ENCODE data around the gene SNX9.

SNX9 gene

DNA sequence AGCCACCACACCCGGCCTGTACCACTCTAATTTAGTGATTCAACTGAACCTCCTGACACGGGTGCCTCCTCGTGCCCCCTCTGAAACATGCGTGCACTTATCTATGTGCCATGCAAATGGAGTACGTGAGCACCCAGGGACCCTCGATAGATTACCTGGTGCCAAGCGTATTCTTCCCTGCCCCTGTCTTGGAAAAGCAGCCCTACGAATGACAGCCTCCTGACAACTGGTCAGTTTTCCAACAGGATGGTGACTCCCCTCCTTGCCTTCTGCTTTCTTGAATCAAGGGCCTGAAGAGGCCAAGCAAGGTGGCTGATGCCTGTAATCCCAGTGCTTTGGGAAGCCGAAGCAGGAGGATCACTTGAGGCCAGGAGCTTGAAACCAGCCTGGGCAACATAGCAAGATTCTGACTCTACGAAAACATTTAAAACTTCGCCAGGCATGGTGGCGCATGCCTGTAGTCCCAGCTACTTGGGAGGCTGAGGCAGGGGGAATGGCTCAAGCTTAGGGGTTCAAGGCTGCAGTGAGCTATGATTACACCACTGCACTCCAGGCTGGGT lies 133.2 kb downstream of the SNX9 start:
- H3K27ac ChIP-seq (ENCODE audit: insufficient read depth, low read length, poor library complexity, severe bottlenecking), result no peak overlapping the region
- H3K36me3 ChIP-seq (ENCODE audit: control insufficient read depth, insufficient read depth, low read length), result no peaks in the 10 kb centered on the region
- no peaks in the 10 kb centered on the region for H3K27me3 ChIP-seq (replicated peaks; ENCODE audit: control insufficient read depth, insufficient read depth, low read length, poor library complexity, severe bottlenecking)
- H3K9me3 ChIP-seq (ENCODE audit: control insufficient read depth, low read length), result no peaks in the 10 kb centered on the region
- DNase-seq, result no peak
- H3K4me3 ChIP-seq (ENCODE audit: insufficient read depth, low read depth, low read length, poor library complexity, severe bottlenecking), result no peak overlapping the region
- no peaks in the 10 kb centered on the region for H3K4me1 ChIP-seq (ENCODE audit: control insufficient read depth, insufficient read depth, low read length, poor library complexity, severe bottlenecking)

- Histone ChIP-seq H3K4me1 (ENCODE audit: control insufficient read depth, insufficient read depth, low read length, poor library complexity, severe bottlenecking) (peaks cover 5% of the 10 kb centered on the region), H3K27me3 (replicated peaks; ENCODE audit: control insufficient read depth, insufficient read depth, low read length, poor library complexity, severe bottlenecking) (no peaks in the 10 kb centered on the region), H3K4me3 (ENCODE audit: insufficient read depth, low read depth, low read length, poor library complexity, severe bottlenecking) (no peak overlapping the region), H3K9me3 (ENCODE audit: control insufficient read depth, low read length) (no peaks in the 10 kb centered on the region), H3K36me3 (ENCODE audit: control insufficient read depth, insufficient read depth, low read length) (no peaks in the 10 kb centered on the region), H3K27ac (ENCODE audit: insufficient read depth, low read length, poor library complexity, severe bottlenecking) (no peak overlapping the region)
- no peak for DNase-seq
Measured at GRCh38 chr6:157959451-157960227, 136.6 kb downstream of the SNX9 start.

DNA sequence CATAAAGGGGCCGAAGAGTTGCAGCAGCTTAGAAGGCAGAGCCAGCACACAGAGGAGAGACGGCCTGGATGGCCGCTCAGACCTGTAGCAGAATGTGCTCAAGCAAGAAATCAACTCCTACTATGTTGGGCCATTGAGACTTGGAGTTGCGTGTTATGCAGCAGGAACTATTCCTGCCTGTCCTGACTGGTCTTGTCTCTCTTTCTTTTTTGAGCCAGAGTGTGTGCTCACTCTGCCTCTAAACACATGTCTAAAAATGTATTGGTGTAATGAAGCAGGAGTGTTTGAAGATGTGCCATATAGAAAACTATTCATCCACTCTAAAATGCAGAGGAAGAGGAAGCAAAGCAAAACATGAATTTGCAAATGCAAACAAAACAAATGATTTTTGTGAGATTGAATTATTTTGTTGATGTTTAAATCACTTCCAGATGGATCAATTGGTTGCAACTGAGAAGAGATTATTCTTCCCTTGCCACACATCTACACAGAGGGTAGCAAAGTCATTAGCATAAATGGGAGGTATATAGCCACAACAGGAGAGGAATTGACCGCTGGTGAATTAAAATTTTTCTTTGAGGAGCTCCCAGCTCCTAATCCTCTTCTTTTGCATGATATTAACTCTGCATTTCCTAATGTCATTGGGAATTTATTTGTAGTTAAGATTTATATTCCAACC lies 138.2 kb downstream of the SNX9 start:
- peaks cover 5% of the 10 kb centered on the region for H3K4me1 ChIP-seq (ENCODE audit: control insufficient read depth, insufficient read depth, low read length, poor library complexity, severe bottlenecking)
- H3K27ac ChIP-seq (ENCODE audit: insufficient read depth, low read length, poor library complexity, severe bottlenecking), result no peak overlapping the region
- no peaks in the 10 kb centered on the region for H3K36me3 ChIP-seq (ENCODE audit: control insufficient read depth, insufficient read depth, low read length)
- DNase-seq, result no peak
- H3K4me3 ChIP-seq (ENCODE audit: insufficient read depth, low read depth, low read length, poor library complexity, severe bottlenecking), result no peak overlapping the region
- H3K9me3 ChIP-seq (ENCODE audit: control insufficient read depth, low read length), result no peaks in the 10 kb centered on the region
- H3K27me3 ChIP-seq (replicated peaks; ENCODE audit: control insufficient read depth, insufficient read depth, low read length, poor library complexity, severe bottlenecking), result no peaks in the 10 kb centered on the region

GRCh38 chr6:157961832-157962575 lies 139.0 kb downstream of the SNX9 start:
- no peaks in the 10 kb centered on the region for H3K36me3 ChIP-seq (ENCODE audit: control insufficient read depth, insufficient read depth, low read length)
- H3K4me3 ChIP-seq (ENCODE audit: insufficient read depth, low read depth, low read length, poor library complexity, severe bottlenecking), result no peak overlapping the region
- H3K27ac ChIP-seq (ENCODE audit: insufficient read depth, low read length, poor library complexity, severe bottlenecking), result no peak overlapping the region
- H3K4me1 ChIP-seq (ENCODE audit: control insufficient read depth, insufficient read depth, low read length, poor library complexity, severe bottlenecking), result peaks cover 5% of the 10 kb centered on the region
- H3K27me3 ChIP-seq (replicated peaks; ENCODE audit: control insufficient read depth, insufficient read depth, low read length, poor library complexity, severe bottlenecking), result no peaks in the 10 kb centered on the region
- no peak for DNase-seq
- H3K9me3 ChIP-seq (ENCODE audit: control insufficient read depth, low read length), result no peaks in the 10 kb centered on the region

DNA sequence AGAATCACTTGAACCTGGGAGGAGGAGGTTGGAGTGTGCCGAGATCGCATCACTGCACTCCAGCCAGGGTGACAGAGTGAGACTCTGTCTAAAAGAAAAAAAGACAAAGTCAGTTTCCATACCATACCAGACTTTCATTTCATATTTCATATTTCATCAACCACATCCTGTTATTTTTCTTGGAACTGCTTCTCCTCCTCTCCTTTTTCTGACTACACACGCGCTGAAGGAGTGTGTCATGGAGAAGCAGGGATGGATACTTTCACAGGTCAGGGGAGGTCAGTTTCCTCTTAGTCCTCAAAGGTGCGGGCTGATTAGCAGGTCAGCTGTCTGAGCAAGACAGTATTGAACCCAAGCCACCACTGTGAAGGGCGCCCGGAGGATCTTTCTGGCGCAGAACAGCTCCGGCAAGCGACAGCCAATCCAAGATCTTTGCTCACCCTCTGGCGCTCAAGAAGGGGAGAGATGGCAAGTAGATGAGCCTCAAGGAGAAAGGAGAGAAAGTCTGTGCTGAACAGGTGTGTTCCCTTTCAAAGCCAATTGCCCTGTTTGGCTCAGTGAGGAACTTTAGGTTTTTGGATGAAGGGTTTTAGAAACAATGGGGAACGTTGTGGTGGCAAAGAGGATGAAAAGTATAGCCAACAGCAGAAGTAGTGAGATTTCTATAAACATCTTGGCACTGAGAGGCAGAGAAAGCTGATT lies 139.7 kb downstream of the SNX9 start:
- H3K4me3 ChIP-seq (ENCODE audit: insufficient read depth, low read depth, low read length, poor library complexity, severe bottlenecking), result no peak overlapping the region
- peaks cover 5% of the 10 kb centered on the region for H3K4me1 ChIP-seq (ENCODE audit: control insufficient read depth, insufficient read depth, low read length, poor library complexity, severe bottlenecking)
- no peaks in the 10 kb centered on the region for H3K9me3 ChIP-seq (ENCODE audit: control insufficient read depth, low read length)
- no peak for DNase-seq
- no peak overlapping the region for H3K27ac ChIP-seq (ENCODE audit: insufficient read depth, low read length, poor library complexity, severe bottlenecking)
- H3K27me3 ChIP-seq (replicated peaks; ENCODE audit: control insufficient read depth, insufficient read depth, low read length, poor library complexity, severe bottlenecking), result no peaks in the 10 kb centered on the region
- H3K36me3 ChIP-seq (ENCODE audit: control insufficient read depth, insufficient read depth, low read length), result no peaks in the 10 kb centered on the region

DNA sequence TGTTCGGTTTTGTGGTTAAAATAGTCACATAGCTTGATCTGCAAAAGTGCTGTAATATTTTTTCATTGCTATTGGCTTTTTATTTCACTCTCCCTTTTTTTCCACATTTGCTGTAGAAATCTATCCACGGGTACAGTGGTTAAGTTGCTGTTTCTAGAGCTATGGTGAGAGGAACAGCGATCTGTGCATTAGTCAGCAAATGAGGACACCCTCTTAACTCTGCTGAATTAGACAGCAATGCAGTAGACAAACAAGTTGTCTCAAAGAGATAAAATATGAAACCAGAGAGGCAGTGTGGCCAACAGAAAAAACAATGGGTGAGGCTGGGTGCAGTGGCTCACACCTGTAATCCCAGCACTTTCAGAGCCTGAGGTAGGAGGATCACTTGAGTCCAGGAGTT lies 141.1 kb downstream of the SNX9 start:
- H3K27me3 ChIP-seq (replicated peaks; ENCODE audit: control insufficient read depth, insufficient read depth, low read length, poor library complexity, severe bottlenecking), result no peaks in the 10 kb centered on the region
- H3K4me1 ChIP-seq (ENCODE audit: control insufficient read depth, insufficient read depth, low read length, poor library complexity, severe bottlenecking), result peaks cover 5% of the 10 kb centered on the region
- H3K9me3 ChIP-seq (ENCODE audit: control insufficient read depth, low read length), result no peaks in the 10 kb centered on the region
- H3K4me3 ChIP-seq (ENCODE audit: insufficient read depth, low read depth, low read length, poor library complexity, severe bottlenecking), result no peak overlapping the region
- no peak overlapping the region for H3K27ac ChIP-seq (ENCODE audit: insufficient read depth, low read length, poor library complexity, severe bottlenecking)
- H3K36me3 ChIP-seq (ENCODE audit: control insufficient read depth, insufficient read depth, low read length), result no peaks in the 10 kb centered on the region
- DNase-seq, result no peak

DNA sequence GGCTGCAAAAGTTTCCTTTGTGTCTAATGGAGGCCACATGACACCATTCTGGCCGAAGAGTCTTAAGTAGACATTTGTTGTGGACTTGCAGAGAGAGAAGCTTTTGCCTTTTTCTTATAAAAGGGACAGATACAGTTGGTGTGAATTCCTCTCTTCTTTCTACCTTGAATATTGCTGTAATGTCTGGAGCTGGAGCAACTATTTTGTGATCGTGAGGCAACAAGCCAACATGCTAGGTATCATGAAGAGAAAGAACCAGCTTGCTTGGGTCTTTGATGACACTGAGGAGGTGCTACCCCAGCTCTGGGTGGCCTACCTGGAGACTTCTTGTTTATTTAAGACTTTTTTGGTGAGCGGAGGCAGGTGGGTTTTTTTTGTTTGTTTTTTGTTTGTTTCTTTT lies 142.3 kb downstream of the SNX9 start:
- H3K36me3 ChIP-seq (ENCODE audit: control insufficient read depth, insufficient read depth, low read length), result no peaks in the 10 kb centered on the region

GRCh38 chr6:157966589-157966977 lies 143.5 kb downstream of the SNX9 start:
- H3K4me3 ChIP-seq (ENCODE audit: insufficient read depth, low read depth, low read length, poor library complexity, severe bottlenecking), result no peak overlapping the region
- H3K9me3 ChIP-seq (ENCODE audit: control insufficient read depth, low read length), result no peaks in the 10 kb centered on the region
- no peaks in the 10 kb centered on the region for H3K36me3 ChIP-seq (ENCODE audit: control insufficient read depth, insufficient read depth, low read length)
- no peak for DNase-seq
- peaks cover 5% of the 10 kb centered on the region for H3K4me1 ChIP-seq (ENCODE audit: control insufficient read depth, insufficient read depth, low read length, poor library complexity, severe bottlenecking)
- H3K27ac ChIP-seq (ENCODE audit: insufficient read depth, low read length, poor library complexity, severe bottlenecking), result no peak overlapping the region
- no peaks in the 10 kb centered on the region for H3K27me3 ChIP-seq (replicated peaks; ENCODE audit: control insufficient read depth, insufficient read depth, low read length, poor library complexity, severe bottlenecking)

More for the DNA sequence above, 142.3 kb downstream of the SNX9 start:
- Histone ChIP-seq H3K4me3 (ENCODE audit: insufficient read depth, low read depth, low read length, poor library complexity, severe bottlenecking) (no peak overlapping the region), H3K27ac (ENCODE audit: insufficient read depth, low read length, poor library complexity, severe bottlenecking) (no peak overlapping the region), H3K27me3 (replicated peaks; ENCODE audit: control insufficient read depth, insufficient read depth, low read length, poor library complexity, severe bottlenecking) (no peaks in the 10 kb centered on the region), H3K9me3 (ENCODE audit: control insufficient read depth, low read length) (no peaks in the 10 kb centered on the region), H3K4me1 (ENCODE audit: control insufficient read depth, insufficient read depth, low read length, poor library complexity, severe bottlenecking) (peaks cover 5% of the 10 kb centered on the region)
- no peak for DNase-seq

GRCh38 chr6:157967020-157967419 lies 144.0 kb downstream of the SNX9 start:
- H3K4me1 ChIP-seq (ENCODE audit: control insufficient read depth, insufficient read depth, low read length, poor library complexity, severe bottlenecking), result peaks cover 5% of the 10 kb centered on the region
- H3K9me3 ChIP-seq (ENCODE audit: control insufficient read depth, low read length), result no peaks in the 10 kb centered on the region
- no peak for DNase-seq
- no peak overlapping the region for H3K4me3 ChIP-seq (ENCODE audit: insufficient read depth, low read depth, low read length, poor library complexity, severe bottlenecking)
- no peaks in the 10 kb centered on the region for H3K36me3 ChIP-seq (ENCODE audit: control insufficient read depth, insufficient read depth, low read length)
- H3K27me3 ChIP-seq (replicated peaks; ENCODE audit: control insufficient read depth, insufficient read depth, low read length, poor library complexity, severe bottlenecking), result no peaks in the 10 kb centered on the region
- H3K27ac ChIP-seq (ENCODE audit: insufficient read depth, low read length, poor library complexity, severe bottlenecking), result no peak overlapping the region

All from effector memory CD4-positive, alpha-beta T cell (primary cell).